Neural progenitor cell (in vitro differentiated cells): ENCODE measurements around the gene GPR156. TPM values are rescaled to one million over a fixed set of nuclear protein-coding genes. Genes with fewer than 3 reads are reported as not detected.

ENCODE experiments used
- DNase-seq: peaks from one replicate; pipeline ENCODE4 v3.0.0-alpha.2; 2016; ENCODE audit warnings: low spot score
- H2AFZ ChIP-seq: fragments of 200-600 bp; sonication (generic); replicated peaks from 2 replicates; pipeline ENCODE4 v1.6.1; 2016; ENCODE audit warnings: antibody characterized with exemption
- H3F3A ChIP-seq: fragments of 200-600 bp; sonication (generic); 2 replicates; pipeline ENCODE4 v1.6.1; 2016; ENCODE audit warnings: antibody characterized with exemption, low read depth
- H3K27ac ChIP-seq: fragments of 200-600 bp; sonication (generic); 2 replicates; pipeline ENCODE4 v1.5.1; 2016; ENCODE audit warnings: mild to moderate bottlenecking
- H3K27me3 ChIP-seq: fragments of 200-600 bp; sonication (generic); 2 replicates; pipeline ENCODE4 v1.6.1; 2016; ENCODE audit warnings: mild to moderate bottlenecking, moderate library complexity
- H3K36me3 ChIP-seq: fragments of 200-600 bp; sonication (generic); 2 replicates; pipeline ENCODE4 v1.5.1; 2016
- H3K4me1 ChIP-seq: fragments of 200-600 bp; sonication (generic); 2 replicates; pipeline ENCODE4 v1.6.1; 2016; ENCODE audit warnings: mixed run types
- H3K4me2 ChIP-seq: fragments of 200-600 bp; sonication (generic); 2 replicates; pipeline ENCODE4 v1.6.1; 2016
- H3K4me3 ChIP-seq: fragments of 200-600 bp; sonication (generic); 2 replicates; pipeline ENCODE4 v1.5.1; 2016
- H3K79me2 ChIP-seq: fragments of 200-600 bp; sonication (generic); 2 replicates; pipeline ENCODE4 v1.6.1; 2016; ENCODE audit warnings: low read depth
- H3K9ac ChIP-seq: fragments of 200-600 bp; sonication (generic); 2 replicates; pipeline ENCODE4 v1.6.1; 2016
- H3K9me3 ChIP-seq: fragments of 200-600 bp; sonication (generic); 2 replicates; pipeline ENCODE4 v1.5.1; 2016; ENCODE audit warnings: low read depth
- H4K20me1 ChIP-seq: fragments of 200-600 bp; sonication (generic); 2 replicates; pipeline ENCODE4 v1.6.1; 2016; ENCODE audit warnings: low read depth
- H3K27ac Mint-ChIP-seq: 3 replicates; pipeline ENCODE4 v1.8.0; 2021; ENCODE audit warnings: mixed read lengths
- H3K27me3 Mint-ChIP-seq: 2 replicates; pipeline ENCODE4 v1.8.0; 2022; ENCODE audit warnings: low read depth, mild to moderate bottlenecking, inconsistent platforms, moderate library complexity, mixed read lengths; ENCODE audit not compliant: insufficient read depth
- H3K36me3 Mint-ChIP-seq: 3 replicates; pipeline ENCODE4 v1.8.0; 2021; ENCODE audit warnings: mixed read lengths
- H3K4me1 Mint-ChIP-seq: 3 replicates; pipeline ENCODE4 v1.8.0; 2021; ENCODE audit warnings: mixed read lengths
- H3K4me3 Mint-ChIP-seq: 3 replicates; pipeline ENCODE4 v1.8.0; 2021; ENCODE audit warnings: mild to moderate bottlenecking, moderate library complexity, mixed read lengths
- H3K9me3 Mint-ChIP-seq: 3 replicates; pipeline ENCODE4 v1.8.0; 2020; ENCODE audit warnings: mixed read lengths
- EZH2 ChIP-seq: fragments of 200-600 bp; sonication (generic); IDR thresholded peaks from 2 replicates; pipeline ENCODE4 v1.6.1; 2017; ENCODE audit warnings: antibody characterized with exemption, mild to moderate bottlenecking, moderate library complexity
- EZH2phosphoT487 ChIP-seq: fragments of 200-600 bp; sonication (generic); IDR thresholded peaks from 2 replicates; pipeline ENCODE4 v1.6.1; 2017; ENCODE audit warnings: antibody characterized with exemption
- total RNA-seq: library from RNA; depleted of rRNA; stranded (reverse); fragments of >200 nt; gene quantifications from 2 replicates; pipeline ENCODE4 v1.2.3, GENCODE V29; 2015; ENCODE audit warnings: low replicate concordance
- TF ChIP-seq, protein P1 (sequence below): fragments of 200-600 bp; sonication (generic); IDR thresholded peaks from 2 replicates; pipeline ENCODE4 v1.5.1; 2017; ENCODE audit warnings: antibody characterized with exemption, mild to moderate bottlenecking

Gene GPR156
- total RNA-seq, 1 donor from 2014 or later = 2.2 TPM

DNA sequence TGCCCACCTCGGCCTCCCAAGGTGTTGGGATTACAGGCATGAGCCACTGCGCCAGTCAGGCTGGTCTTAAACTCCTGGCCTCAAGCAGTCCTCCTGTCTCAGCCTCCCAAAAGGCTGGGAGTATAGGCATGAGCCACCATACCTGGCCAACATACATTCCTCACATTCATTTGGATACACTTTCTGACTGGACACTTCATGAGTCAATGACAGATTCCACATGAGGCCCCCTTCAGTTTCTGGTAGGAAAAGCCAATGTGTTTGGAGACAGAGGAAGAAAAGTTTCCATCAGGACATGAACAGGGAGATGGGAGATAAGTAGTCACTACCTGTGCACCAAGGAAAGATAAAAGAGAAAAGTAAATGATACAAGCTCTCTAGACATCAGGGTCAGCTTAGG is 141.3 kb downstream of the GPR156 start:
- no peak overlapping the region for H3K27ac Mint-ChIP-seq
- Histone ChIP-seq H3F3A (no peaks in the 10 kb centered on the region), H3K27me3 (no peaks in the 10 kb centered on the region), H4K20me1 (no peaks in the 10 kb centered on the region), H3K36me3 (no peaks in the 10 kb centered on the region), H3K79me2 (no peaks in the 10 kb centered on the region), H3K4me1 (no peaks in the 10 kb centered on the region), H3K4me3 (no peak overlapping the region), H3K4me2 (no peak overlapping the region), H2AFZ (no peak overlapping the region), H3K9ac (no peak overlapping the region), H3K9me3 (no peaks in the 10 kb centered on the region), H3K27ac (no peak overlapping the region)
- peaks cover 2% of the 10 kb centered on the region for H3K4me1 Mint-ChIP-seq
- TF ChIP-seq EZH2 (no peak), EZH2phosphoT487 (no peak)
- TF ChIP-seq, protein P1, sequence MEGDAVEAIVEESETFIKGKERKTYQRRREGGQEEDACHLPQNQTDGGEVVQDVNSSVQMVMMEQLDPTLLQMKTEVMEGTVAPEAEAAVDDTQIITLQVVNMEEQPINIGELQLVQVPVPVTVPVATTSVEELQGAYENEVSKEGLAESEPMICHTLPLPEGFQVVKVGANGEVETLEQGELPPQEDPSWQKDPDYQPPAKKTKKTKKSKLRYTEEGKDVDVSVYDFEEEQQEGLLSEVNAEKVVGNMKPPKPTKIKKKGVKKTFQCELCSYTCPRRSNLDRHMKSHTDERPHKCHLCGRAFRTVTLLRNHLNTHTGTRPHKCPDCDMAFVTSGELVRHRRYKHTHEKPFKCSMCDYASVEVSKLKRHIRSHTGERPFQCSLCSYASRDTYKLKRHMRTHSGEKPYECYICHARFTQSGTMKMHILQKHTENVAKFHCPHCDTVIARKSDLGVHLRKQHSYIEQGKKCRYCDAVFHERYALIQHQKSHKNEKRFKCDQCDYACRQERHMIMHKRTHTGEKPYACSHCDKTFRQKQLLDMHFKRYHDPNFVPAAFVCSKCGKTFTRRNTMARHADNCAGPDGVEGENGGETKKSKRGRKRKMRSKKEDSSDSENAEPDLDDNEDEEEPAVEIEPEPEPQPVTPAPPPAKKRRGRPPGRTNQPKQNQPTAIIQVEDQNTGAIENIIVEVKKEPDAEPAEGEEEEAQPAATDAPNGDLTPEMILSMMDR = no peak
- no peak for DNase-seq
- no peak overlapping the region for H3K4me3 Mint-ChIP-seq
- H3K36me3 Mint-ChIP-seq = no peaks in the 10 kb centered on the region
- H3K27me3 Mint-ChIP-seq = peaks cover 2% of the 10 kb centered on the region
- H3K9me3 Mint-ChIP-seq = peaks cover 2% of the 10 kb centered on the region

DNA sequence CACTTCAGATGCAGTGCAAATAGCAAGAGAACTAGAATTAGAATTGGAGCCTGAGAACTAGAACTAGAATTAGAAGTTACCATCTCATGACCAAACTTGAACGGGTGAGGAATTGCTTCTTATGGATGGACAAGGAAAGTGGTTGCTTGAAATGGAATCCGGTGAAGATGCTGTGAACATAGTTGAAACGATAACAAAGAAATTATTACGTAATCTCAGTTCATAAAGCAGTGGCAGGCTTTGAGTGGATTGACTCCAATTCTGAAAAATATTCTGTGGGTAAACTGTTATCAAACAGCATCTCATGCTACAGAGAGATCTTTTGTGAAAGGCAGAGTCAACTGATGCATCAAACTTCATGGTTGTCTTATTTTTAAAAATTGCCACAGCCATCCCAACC is 142.8 kb downstream of the GPR156 start:
- Histone ChIP-seq H3K9me3 (no peaks in the 10 kb centered on the region), H3K4me2 (no peak overlapping the region), H3K27ac (no peak overlapping the region), H4K20me1 (no peaks in the 10 kb centered on the region), H2AFZ (no peak overlapping the region), H3K36me3 (no peaks in the 10 kb centered on the region), H3K79me2 (no peaks in the 10 kb centered on the region), H3K4me1 (no peaks in the 10 kb centered on the region), H3F3A (no peaks in the 10 kb centered on the region), H3K9ac (no peak overlapping the region), H3K27me3 (no peaks in the 10 kb centered on the region), H3K4me3 (no peak overlapping the region)
- peaks cover 2% of the 10 kb centered on the region for H3K9me3 Mint-ChIP-seq
- no peak overlapping the region for H3K27ac Mint-ChIP-seq
- TF ChIP-seq EZH2phosphoT487 (no peak), EZH2 (no peak)
- TF ChIP-seq, protein P1 = no peak
- no peak for DNase-seq
- H3K4me1 Mint-ChIP-seq = peaks cover 2% of the 10 kb centered on the region
- no peak overlapping the region for H3K4me3 Mint-ChIP-seq
- peaks cover 3% of the 10 kb centered on the region for H3K27me3 Mint-ChIP-seq
- no peaks in the 10 kb centered on the region for H3K36me3 Mint-ChIP-seq

DNA sequence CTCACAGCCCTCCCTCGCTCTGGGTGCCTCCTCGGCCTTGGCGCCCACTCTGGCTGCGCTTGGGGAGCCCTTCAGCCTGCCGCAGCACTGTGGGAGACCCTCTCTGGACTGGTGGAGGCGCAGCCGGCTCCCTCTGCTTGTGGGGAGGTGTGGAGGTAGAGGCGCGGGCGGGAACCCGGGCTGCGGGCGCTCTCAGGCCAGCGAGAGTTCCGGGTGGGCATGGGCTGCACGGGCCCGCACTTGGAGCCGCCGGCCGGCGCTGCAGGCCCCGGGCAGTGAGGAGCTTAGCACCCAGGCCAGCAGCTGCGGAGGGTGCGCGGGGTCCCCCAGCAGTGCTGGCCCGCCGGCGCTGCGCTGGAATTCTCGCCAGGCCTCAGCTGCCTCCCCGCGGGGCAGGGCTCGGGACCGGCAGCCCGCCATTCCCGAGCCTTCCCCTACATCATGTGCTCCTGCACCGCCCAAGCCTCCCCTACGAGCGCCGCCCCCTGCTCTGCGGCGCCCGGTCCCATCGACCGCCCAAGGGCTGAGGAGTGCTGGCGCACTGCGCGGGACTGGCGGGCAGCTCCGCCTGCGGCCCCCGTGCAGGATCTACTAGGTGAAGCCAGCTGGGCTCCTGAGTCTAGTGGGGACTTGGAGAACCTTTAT is 144.8 kb downstream of the GPR156 start:
- H3K9me3 Mint-ChIP-seq = peaks cover 2% of the 10 kb centered on the region
- Histone ChIP-seq H3K4me1 (no peaks in the 10 kb centered on the region), H3K27me3 (no peaks in the 10 kb centered on the region), H3K79me2 (no peaks in the 10 kb centered on the region), H3K36me3 (no peaks in the 10 kb centered on the region), H3K9ac (no peak overlapping the region), H3F3A (no peaks in the 10 kb centered on the region), H3K4me2 (no peak overlapping the region), H3K27ac (no peak overlapping the region), H4K20me1 (no peaks in the 10 kb centered on the region), H3K4me3 (no peak overlapping the region), H3K9me3 (no peaks in the 10 kb centered on the region), H2AFZ (no peak overlapping the region)
- no peak overlapping the region for H3K27ac Mint-ChIP-seq
- peaks cover 2% of the 10 kb centered on the region for H3K4me1 Mint-ChIP-seq
- TF ChIP-seq EZH2phosphoT487 = no peak
- no peak for TF ChIP-seq EZH2
- TF ChIP-seq, protein P1 = no peak
- H3K4me3 Mint-ChIP-seq = no peak overlapping the region
- no peaks in the 10 kb centered on the region for H3K36me3 Mint-ChIP-seq
- DNase-seq = no peak
- H3K27me3 Mint-ChIP-seq = peaks cover 5% of the 10 kb centered on the region
